Stimulated activated CD8-positive, alpha-beta memory T cell treated with anti-CD3 and anti-CD28 coated beads, Interleukin-15, amount 100 ng/mL, for 1 hour (primary cell): ENCODE measurements around the gene TAMALIN.
A peak's percentile ranks its signal among the peaks of the same experiment; 100 is the strongest.

Experiments
- DNase-seq: peaks from one replicate; pipeline ENCODE4 v3.0.0-alpha.2; 2020; ENCODE audit warnings: low read depth

The TAMALIN gene

GRCh38 chr12:52037248-52037861 is 30.6 kb downstream of the TAMALIN start:
- DNase-seq, result no peak

- no peak for DNase-seq
Measured at GRCh38 chr12:52038447-52038846, 31.7 kb downstream of the TAMALIN start.

DNA sequence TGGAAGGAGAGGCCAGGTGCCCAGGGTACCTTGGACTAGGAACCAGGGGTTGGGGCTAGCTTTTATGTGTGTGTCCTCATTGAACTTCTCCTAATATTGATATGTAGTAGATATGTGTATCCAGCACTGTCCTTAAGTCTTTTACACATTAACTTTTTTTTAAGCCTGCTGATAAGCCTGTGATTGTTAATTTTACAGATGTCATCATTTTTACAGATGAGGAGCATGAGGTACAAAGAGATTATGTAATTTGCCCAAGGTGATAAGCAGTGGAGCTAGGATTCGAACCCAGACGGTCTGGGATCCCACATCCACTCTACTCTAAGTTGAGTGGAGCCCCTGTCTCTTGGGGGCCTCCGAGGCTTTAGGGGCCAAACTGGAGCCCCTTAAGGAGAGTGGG is 34.3 kb downstream of the TAMALIN start:
- DNase-seq, result no peak

- no peak for DNase-seq
Measured at GRCh38 chr12:52041695-52042123, 35.0 kb downstream of the TAMALIN start.

DNA sequence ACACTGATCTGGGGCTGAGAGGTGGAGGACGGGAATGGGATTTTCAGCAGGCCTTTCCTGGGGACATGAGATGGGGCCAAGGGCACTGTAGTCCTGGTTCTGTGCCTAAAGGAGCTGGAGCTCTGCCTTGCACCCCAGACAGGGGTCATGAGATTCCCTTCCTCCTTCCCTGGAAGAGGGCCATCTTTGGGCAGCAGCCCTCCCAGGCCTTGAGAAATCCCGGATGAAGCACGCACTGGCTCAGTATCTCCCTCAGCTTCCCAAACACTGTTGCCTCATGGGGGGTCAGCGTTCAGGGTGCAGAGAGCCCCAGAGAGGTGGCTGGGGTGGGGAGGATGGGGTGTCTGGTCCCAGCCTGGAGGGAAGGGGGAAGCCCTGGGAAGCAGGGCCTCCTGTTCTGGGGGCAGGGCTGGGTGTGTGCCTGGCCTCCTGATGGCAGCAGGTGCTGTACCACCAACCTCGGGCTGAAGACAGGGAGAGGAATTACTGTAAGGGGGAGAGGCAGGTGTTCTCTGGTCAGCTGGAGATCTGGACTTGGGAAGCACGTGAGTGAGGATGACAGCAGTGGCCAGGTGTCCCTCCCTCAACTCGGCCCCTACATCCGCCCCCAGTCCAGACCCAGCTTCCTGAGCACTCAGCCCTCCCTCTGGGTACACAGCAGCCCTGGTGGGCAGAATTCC is 36.1 kb downstream of the TAMALIN start:
- DNase-seq, result no peak

GRCh38 chr12:52043386-52044212 is 36.9 kb downstream of the TAMALIN start:
- DNase-seq, result no peak

- DNase-seq, result no peak
Measured at GRCh38 chr12:52044292-52044983, 37.7 kb downstream of the TAMALIN start.

- DNase-seq, result no peak
Measured at GRCh38 chr12:52045794-52046199, 39.1 kb downstream of the TAMALIN start.

DNA sequence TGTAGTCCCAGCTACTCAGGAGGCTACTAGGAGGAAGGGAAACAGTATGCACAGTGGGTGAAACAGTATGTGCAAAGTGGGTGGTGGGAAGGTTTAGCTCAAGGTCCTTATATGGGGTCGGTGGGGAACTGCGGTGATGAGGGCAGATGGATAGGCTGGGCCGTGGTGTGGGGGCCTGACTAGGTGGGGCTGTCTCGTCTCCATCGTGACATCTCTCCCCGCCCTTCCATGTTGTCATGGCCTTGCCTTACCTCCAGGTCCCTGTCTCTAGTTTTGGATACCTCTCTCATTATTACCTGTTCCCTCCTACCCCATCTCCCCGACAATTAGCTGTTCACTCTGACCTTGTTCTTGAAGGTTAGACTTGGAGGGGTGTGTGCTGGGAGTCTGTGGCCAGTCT is 40.1 kb downstream of the TAMALIN start:
- no peak for DNase-seq

- DNase-seq, result no peak
Measured at GRCh38 chr12:52049286-52049685, 42.5 kb downstream of the TAMALIN start.

GRCh38 chr12:52049688-52050087 is 42.9 kb downstream of the TAMALIN start:
- no peak for DNase-seq

DNA sequence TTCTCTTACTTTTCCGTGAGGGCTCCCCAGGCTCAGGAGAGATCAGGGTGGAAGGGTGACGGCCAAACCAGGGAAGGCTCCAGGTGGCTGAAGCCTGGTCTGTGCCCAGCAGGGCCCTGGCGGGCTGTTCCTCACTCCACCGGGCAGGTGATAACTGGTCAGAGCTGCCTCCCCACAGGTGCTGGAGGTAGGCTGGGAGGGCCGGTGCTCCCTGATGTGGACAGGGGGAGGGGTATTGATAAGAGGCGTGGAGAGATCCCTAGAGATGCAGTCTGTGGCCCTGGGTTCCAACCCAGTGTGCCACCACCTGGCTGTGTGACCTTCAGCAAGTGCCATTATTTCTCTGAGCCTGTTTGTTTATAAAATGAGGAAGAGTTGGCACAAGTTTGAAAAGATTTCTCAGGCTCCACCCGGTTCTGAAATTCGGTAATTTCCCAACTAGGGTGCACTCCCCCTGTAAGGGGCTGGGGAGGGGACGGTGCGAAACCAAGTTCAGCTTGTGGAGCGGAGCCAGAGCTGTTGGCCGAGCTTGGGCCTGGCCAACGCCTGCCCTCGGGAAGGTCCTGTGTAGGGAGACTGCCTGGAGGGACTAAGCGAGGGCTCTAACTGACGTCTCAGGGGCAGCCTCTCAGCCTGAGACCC is 43.5 kb downstream of the TAMALIN start:
- no peak for DNase-seq

- peak; percentile 98 for DNase-seq
Measured at GRCh38 chr12:52050758-52051541, 44.2 kb downstream of the TAMALIN start, which contains the start of gene NR4A1. NR4A1 (plus strand) TSS chr12:52051442; CDS start chr12:52054329, 2,887 bp downstream.

DNA sequence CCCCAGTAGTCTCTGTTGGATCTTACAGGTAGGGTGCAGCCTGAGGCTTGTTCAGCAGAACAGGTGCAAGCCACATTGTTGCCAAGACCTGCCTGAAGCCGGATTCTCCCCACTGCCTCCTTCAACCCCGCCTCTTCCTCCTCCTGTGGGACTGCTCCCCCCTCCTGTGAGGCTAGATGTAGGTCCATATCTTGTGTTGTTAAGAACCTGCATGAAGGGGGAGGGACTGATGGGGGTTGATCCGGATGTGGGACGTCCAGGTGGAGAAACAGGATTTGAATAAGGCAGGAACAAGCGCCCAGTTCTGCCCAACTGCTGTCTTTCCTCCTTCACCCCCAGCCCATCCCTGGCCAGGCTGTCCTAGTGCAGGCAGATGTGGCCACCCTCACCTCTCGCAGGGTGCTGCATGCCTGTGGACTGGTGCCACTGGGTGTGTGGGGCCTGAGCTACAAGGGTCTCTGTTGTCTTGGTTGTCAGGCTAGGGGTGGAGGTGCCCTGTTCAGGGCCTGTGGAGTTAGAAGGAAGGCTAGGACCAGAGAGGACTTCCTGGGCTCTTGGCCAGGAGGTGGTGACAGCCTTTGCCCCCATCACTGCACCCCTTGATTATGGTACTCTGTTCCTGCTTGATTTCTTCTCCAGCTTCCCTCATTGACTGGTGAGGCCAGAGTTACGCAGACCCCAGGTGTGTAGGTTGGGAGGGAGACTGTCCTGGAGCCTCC is 45.9 kb downstream of the TAMALIN start:
- DNase-seq, result peak; percentile 14

- DNase-seq, result peak; percentile 25
Measured at GRCh38 chr12:52053536-52054209, 46.9 kb downstream of the TAMALIN start.

GRCh38 chr12:52054231-52054832 is 47.6 kb downstream of the TAMALIN start:
- DNase-seq, result peak; percentile 25

- DNase-seq, result no peak
Measured at GRCh38 chr12:52054833-52055730, 48.3 kb downstream of the TAMALIN start.
